HG03571 (cell line): Measurements from ENCODE around the gene EFCC1.

Source experiments
- ATAC-seq: cut with Tn5 transposase; IDR thresholded peaks from one replicate; pipeline ENCODE4 v1.9.1; 2021; ENCODE audit not compliant: unreplicated experiment

Gene EFCC1

GRCh38 chr3:129031476-129032215, 30.5 kb downstream of the EFCC1 start:
- no peak for ATAC-seq

- ATAC-seq: no peak
Measured at GRCh38 chr3:129032716-129033115, 31.6 kb downstream of the EFCC1 start.

GRCh38 chr3:129033151-129033550, 32.0 kb downstream of the EFCC1 start:
- no peak for ATAC-seq

- no peak for ATAC-seq
Measured at GRCh38 chr3:129033633-129034321, 32.7 kb downstream of the EFCC1 start.

- ATAC-seq: no peak
Measured at GRCh38 chr3:129034642-129035041, 33.5 kb downstream of the EFCC1 start.

- ATAC-seq: no peak
Measured at GRCh38 chr3:129035360-129036221, 34.5 kb downstream of the EFCC1 start.

GRCh38 chr3:129036222-129037092, 35.4 kb downstream of the EFCC1 start:
- ATAC-seq: no peak

- no peak for ATAC-seq
Measured at GRCh38 chr3:129037093-129037419, 36.0 kb downstream of the EFCC1 start.

GRCh38 chr3:129038121-129038855, 37.2 kb downstream of the EFCC1 start:
- ATAC-seq: no peak

GRCh38 chr3:129039271-129040038, 38.4 kb downstream of the EFCC1 start:
- ATAC-seq: no peak

- ATAC-seq: no peak
Measured at GRCh38 chr3:129040039-129040336, 38.9 kb downstream of the EFCC1 start.

- ATAC-seq: no peak
Measured at GRCh38 chr3:129040579-129041300, 39.6 kb downstream of the EFCC1 start.

- no peak for ATAC-seq
Measured at GRCh38 chr3:129045675-129046036, 44.6 kb downstream of the EFCC1 start.

GRCh38 chr3:129046037-129046731, 45.1 kb downstream of the EFCC1 start:
- no peak for ATAC-seq

- ATAC-seq: no peak
Measured at GRCh38 chr3:129046732-129047552, 45.8 kb downstream of the EFCC1 start.

GRCh38 chr3:129047553-129047839, 46.4 kb downstream of the EFCC1 start:
- no peak for ATAC-seq

- ATAC-seq: no peak
Measured at GRCh38 chr3:129050556-129051295, 49.6 kb downstream of the EFCC1 start.
